Memory B cell (primary cell): ENCODE data around the gene KHNYN.
"Not testable (repeated sequence)": the region's sequence is repeated elsewhere in the genome, so short reads cannot be mapped to it uniquely, and the experiment has no call there.

Source experiments
- ATAC-seq: fragments of 150-1000 bp; cut with Tn5 transposase; 2 replicates; pipeline ENCODE4 v1.10.0; 2021; ENCODE audit warnings: low read depth, mild to moderate bottlenecking, moderate library complexity
- DNase-seq, 2 donors: peaks; one replicate each; pipeline ENCODE4 v3.0.0; 2022; ENCODE audit warnings: low spot score in 2 of 2
- H3K27ac Mint-ChIP-seq: one replicate; pipeline ENCODE4 v1.8.0; 2022; ENCODE audit warnings: mild to moderate bottlenecking, moderate library complexity, mixed read lengths
- H3K27me3 Mint-ChIP-seq: one replicate; pipeline ENCODE4 v1.8.0; 2022; ENCODE audit warnings: mixed read lengths
- H3K36me3 Mint-ChIP-seq: one replicate; pipeline ENCODE4 v1.8.0; 2022; ENCODE audit warnings: mild to moderate bottlenecking, mixed read lengths
- H3K4me1 Mint-ChIP-seq: one replicate; pipeline ENCODE4 v1.8.0; 2022; ENCODE audit warnings: mixed read lengths
- H3K4me3 Mint-ChIP-seq: one replicate; pipeline ENCODE4 v1.8.0; 2022; ENCODE audit warnings: mild to moderate bottlenecking, moderate library complexity, mixed read lengths
- H3K9me3 Mint-ChIP-seq: one replicate; pipeline ENCODE4 v1.8.0; 2022; ENCODE audit warnings: mixed read lengths

The KHNYN gene

GRCh38 chr14:24429395-24430142 lies at the start of gene KHNYN, which contains the start of gene CBLN3:
Gene KHNYN, plus strand, starts transcription at chr14:24429954. Its CDS starts 777 bp downstream, at chr14:24430731.
Gene CBLN3, minus strand, starts transcription at chr14:24429668. Its CDS starts 614 bp downstream, at chr14:24429054.
- Mint-ChIP-seq H3K36me3 (peaks cover 9% of the 10 kb centered on the region), H3K27me3 (no peaks in the 10 kb centered on the region), H3K9me3 (no peaks in the 10 kb centered on the region), H3K4me1 (peaks cover 20% of the 10 kb centered on the region), H3K4me3 (peak within 1 kb of the TSS; percentile 93), H3K27ac (peak within 1 kb of the TSS; percentile 98)
- DNase-seq, result peak; percentile 81 to 83
- ATAC-seq, result peak; percentile 77

- H3K27me3 Mint-ChIP-seq, result peaks cover 6% of the 10 kb centered on the region
- no peak for ATAC-seq
- no peak overlapping the region for H3K4me3 Mint-ChIP-seq
- H3K27ac Mint-ChIP-seq, result no peak overlapping the region
- no peaks in the 10 kb centered on the region for H3K9me3 Mint-ChIP-seq
- no peak for DNase-seq
- H3K36me3 Mint-ChIP-seq, result no peaks in the 10 kb centered on the region
- no peaks in the 10 kb centered on the region for H3K4me1 Mint-ChIP-seq
Measured at GRCh38 chr14:24381363-24382063, 48.2 kb upstream of the KHNYN start.

- no peaks in the 10 kb centered on the region for H3K4me1 Mint-ChIP-seq
- no peak for DNase-seq
Measured at GRCh38 chr14:24382064-24382371, 47.7 kb upstream of the KHNYN start.

GRCh38 chr14:24384169-24384568 lies 45.6 kb upstream of the KHNYN start:
- H3K4me3 Mint-ChIP-seq, result no peak overlapping the region
- H3K36me3 Mint-ChIP-seq, result no peaks in the 10 kb centered on the region
- no peaks in the 10 kb centered on the region for H3K9me3 Mint-ChIP-seq
- DNase-seq, result no peak
- no peaks in the 10 kb centered on the region for H3K4me1 Mint-ChIP-seq
- peaks cover 10% of the 10 kb centered on the region for H3K27me3 Mint-ChIP-seq
- ATAC-seq, result no peak
- no peak overlapping the region for H3K27ac Mint-ChIP-seq

More at GRCh38 chr14:24382064-24382371, 47.7 kb upstream of the KHNYN start:
- no peaks in the 10 kb centered on the region for H3K36me3 Mint-ChIP-seq
- H3K9me3 Mint-ChIP-seq, result no peaks in the 10 kb centered on the region
- no peak overlapping the region for H3K27ac Mint-ChIP-seq
- H3K4me3 Mint-ChIP-seq, result no peak overlapping the region
- H3K27me3 Mint-ChIP-seq, result peaks cover 6% of the 10 kb centered on the region
- no peak for ATAC-seq

- ATAC-seq (no peak), DNase-seq (no peak)
- Mint-ChIP-seq H3K36me3 (no peaks in the 10 kb centered on the region), H3K27me3 (peaks cover 13% of the 10 kb centered on the region), H3K4me3 (no peak overlapping the region), H3K27ac (no peak overlapping the region), H3K9me3 (no peaks in the 10 kb centered on the region), H3K4me1 (no peaks in the 10 kb centered on the region)
Measured at GRCh38 chr14:24385524-24385923, 44.2 kb upstream of the KHNYN start.

- DNase-seq, result no peak
- no peak for ATAC-seq
- H3K9me3 Mint-ChIP-seq, result no peaks in the 10 kb centered on the region
- H3K27ac Mint-ChIP-seq, result no peak overlapping the region
- no peaks in the 10 kb centered on the region for H3K4me1 Mint-ChIP-seq
- H3K4me3 Mint-ChIP-seq, result no peak overlapping the region
- H3K27me3 Mint-ChIP-seq, result peaks cover 18% of the 10 kb centered on the region
- H3K36me3 Mint-ChIP-seq, result no peaks in the 10 kb centered on the region
Measured at GRCh38 chr14:24387009-24387345, 42.8 kb upstream of the KHNYN start.

- not testable (repeated sequence) for H3K4me1 Mint-ChIP-seq, H3K9me3 Mint-ChIP-seq, H3K27ac Mint-ChIP-seq, ATAC-seq, DNase-seq, H3K4me3 Mint-ChIP-seq, H3K36me3 Mint-ChIP-seq
- peaks cover 21% of the 10 kb centered on the region for H3K27me3 Mint-ChIP-seq
Measured at GRCh38 chr14:24387579-24387978, 42.2 kb upstream of the KHNYN start.

- no peak for ATAC-seq
- peaks cover 22% of the 10 kb centered on the region for H3K27me3 Mint-ChIP-seq
- H3K4me3 Mint-ChIP-seq, result no peak overlapping the region
- no peaks in the 10 kb centered on the region for H3K36me3 Mint-ChIP-seq
- no peak for DNase-seq
- H3K27ac Mint-ChIP-seq, result no peak overlapping the region
- no peaks in the 10 kb centered on the region for H3K9me3 Mint-ChIP-seq
- H3K4me1 Mint-ChIP-seq, result no peaks in the 10 kb centered on the region
Measured at GRCh38 chr14:24388474-24389179, 41.1 kb upstream of the KHNYN start.

GRCh38 chr14:24389226-24389848 lies 40.4 kb upstream of the KHNYN start:
- DNase-seq (no peak), ATAC-seq (no peak)
- Mint-ChIP-seq H3K4me3 (no peak overlapping the region), H3K27me3 (peaks cover 18% of the 10 kb centered on the region), H3K9me3 (no peaks in the 10 kb centered on the region), H3K27ac (no peak overlapping the region), H3K36me3 (no peaks in the 10 kb centered on the region), H3K4me1 (no peaks in the 10 kb centered on the region)

- DNase-seq (no peak), ATAC-seq (no peak)
- no peak overlapping the region for H3K27ac Mint-ChIP-seq
- no peaks in the 10 kb centered on the region for H3K36me3 Mint-ChIP-seq
- H3K4me3 Mint-ChIP-seq, result no peak overlapping the region
- peaks cover 16% of the 10 kb centered on the region for H3K27me3 Mint-ChIP-seq
- no peaks in the 10 kb centered on the region for H3K9me3 Mint-ChIP-seq
- peaks cover 2% of the 10 kb centered on the region for H3K4me1 Mint-ChIP-seq
Measured at GRCh38 chr14:24390701-24391468, 38.9 kb upstream of the KHNYN start.

- H3K36me3 Mint-ChIP-seq, result no peaks in the 10 kb centered on the region
- H3K27ac Mint-ChIP-seq, result no peak overlapping the region
- H3K9me3 Mint-ChIP-seq, result no peaks in the 10 kb centered on the region
- ATAC-seq (no peak), DNase-seq (no peak)
- H3K4me3 Mint-ChIP-seq, result no peak overlapping the region
- H3K4me1 Mint-ChIP-seq, result peaks cover 2% of the 10 kb centered on the region
- H3K27me3 Mint-ChIP-seq, result peaks cover 16% of the 10 kb centered on the region
Measured at GRCh38 chr14:24392325-24393091, 37.2 kb upstream of the KHNYN start.

GRCh38 chr14:24394275-24394674 lies 35.5 kb upstream of the KHNYN start:
- DNase-seq (no peak), ATAC-seq (no peak)
- H3K4me3 Mint-ChIP-seq, result no peak overlapping the region
- H3K9me3 Mint-ChIP-seq, result no peaks in the 10 kb centered on the region
- H3K4me1 Mint-ChIP-seq, result peaks cover 2% of the 10 kb centered on the region
- peaks cover 11% of the 10 kb centered on the region for H3K27me3 Mint-ChIP-seq
- no peaks in the 10 kb centered on the region for H3K36me3 Mint-ChIP-seq
- no peak overlapping the region for H3K27ac Mint-ChIP-seq
